Astrocyte (in vitro differentiated cells and primary cell): ENCODE measurements around the gene RPL12. TPM values are rescaled to one million over a fixed set of nuclear protein-coding genes. Genes with fewer than 3 reads are reported as not detected.

Experiments used
- DNase-seq: peaks from one replicate; pipeline ENCODE4 v3.0.0-alpha.2; 2010; ENCODE audit warnings: low read depth
- FAIRE-seq: peaks from 2 replicates; lab custom pipeline; 2011; peaks lifted over from hg19 to GRCh38; lab: Jason Lieb, UNC
- H2AFZ ChIP-seq: 2 replicates; pipeline ENCODE4 v1.6.0; 2012; ENCODE audit warnings: low read depth, low read length, inconsistent platforms
- H3K27ac ChIP-seq: 2 replicates; pipeline ENCODE4 v1.5.1; 2011; ENCODE audit warnings: low read depth, low read length, inconsistent platforms
- H3K27me3 ChIP-seq: 2 replicates; pipeline ENCODE4 v1.6.0; 2011; ENCODE audit warnings: low read length, inconsistent platforms; ENCODE audit not compliant: insufficient read depth
- H3K36me3 ChIP-seq: 2 replicates; pipeline ENCODE4 v1.5.1; 2011; ENCODE audit warnings: low read length, inconsistent platforms; ENCODE audit not compliant: insufficient read depth
- H3K4me1 ChIP-seq: 2 replicates; pipeline ENCODE4 v1.5.1; 2011; ENCODE audit warnings: low read length, inconsistent platforms; ENCODE audit not compliant: insufficient read depth
- H3K4me2 ChIP-seq: 2 replicates; pipeline ENCODE4 v1.6.0; 2012; ENCODE audit warnings: low read length, inconsistent platforms
- H3K4me3 ChIP-seq: 2 replicates; pipeline ENCODE4 v1.5.1; 2011; ENCODE audit warnings: low read depth, mild to moderate bottlenecking, low read length, inconsistent platforms; ENCODE audit not compliant: insufficient read depth
- H3K79me2 ChIP-seq: 2 replicates; pipeline ENCODE4 v1.6.0; 2012; ENCODE audit warnings: mild to moderate bottlenecking, low read length, inconsistent platforms; ENCODE audit not compliant: insufficient read depth
- H3K9ac ChIP-seq: 2 replicates; pipeline ENCODE4 v1.6.0; 2012; ENCODE audit warnings: mild to moderate bottlenecking, low read length, inconsistent platforms
- H3K9me3 ChIP-seq: 2 replicates; pipeline ENCODE4 v1.5.1; 2012; ENCODE audit warnings: low read depth, mild to moderate bottlenecking, low read length, inconsistent platforms; ENCODE audit not compliant: insufficient read depth
- H4K20me1 ChIP-seq: 2 replicates; pipeline ENCODE4 v1.6.0; 2012; ENCODE audit warnings: low read length, inconsistent platforms; ENCODE audit not compliant: insufficient read depth
- H3K27ac Mint-ChIP-seq: one replicate; pipeline ENCODE4 v1.8.0; 2021; ENCODE audit warnings: mild to moderate bottlenecking, mixed read lengths; ENCODE audit not compliant: unreplicated experiment
- H3K27me3 Mint-ChIP-seq: one replicate; pipeline ENCODE4 v1.8.0; 2021; ENCODE audit warnings: low read depth, mixed read lengths; ENCODE audit not compliant: unreplicated experiment
- H3K36me3 Mint-ChIP-seq: one replicate; pipeline ENCODE4 v1.8.0; 2021; ENCODE audit warnings: low read depth, mixed read lengths; ENCODE audit not compliant: unreplicated experiment
- H3K4me1 Mint-ChIP-seq: one replicate; pipeline ENCODE4 v1.8.0; 2021; ENCODE audit warnings: low read depth, mixed read lengths; ENCODE audit not compliant: unreplicated experiment
- H3K4me3 Mint-ChIP-seq: one replicate; pipeline ENCODE4 v1.8.0; 2021; ENCODE audit warnings: mild to moderate bottlenecking, moderate library complexity, mixed read lengths; ENCODE audit not compliant: unreplicated experiment
- H3K9me3 Mint-ChIP-seq: one replicate; pipeline ENCODE4 v1.8.0; 2021; ENCODE audit warnings: mild to moderate bottlenecking, mixed read lengths; ENCODE audit not compliant: unreplicated experiment
- CTCF ChIP-seq: IDR thresholded peaks from 2 replicates; pipeline ENCODE4 v1.5.1; 2011; ENCODE audit warnings: low read depth, mild to moderate bottlenecking, inconsistent platforms, low read length, moderate library complexity; ENCODE audit not compliant: insufficient read depth
- EZH2 ChIP-seq: IDR thresholded peaks from 2 replicates; pipeline ENCODE4 v1.6.1; 2012; ENCODE audit warnings: mild to moderate bottlenecking, low read length, inconsistent platforms; ENCODE audit not compliant: insufficient read depth
- total RNA-seq: library from RNA; stranded (reverse); gene quantifications from 2 replicates; pipeline ENCODE4 v1.2.1, GENCODE V29; 2021

RPL12 gene
- total RNA-seq, 1 donor from 2014 or later = 1,189 TPM

GRCh38 chr9:127405344-127406125, 45.7 kb downstream of the RPL12 start:
- no peak overlapping the region for H3K4me3 ChIP-seq
- Mint-ChIP-seq H3K9me3 (no peaks in the 10 kb centered on the region), H3K36me3 (peaks cover 6% of the 10 kb centered on the region), H3K4me1 (no peaks in the 10 kb centered on the region), H3K27me3 (no peaks in the 10 kb centered on the region), H3K27ac (no peak overlapping the region), H3K4me3 (no peak overlapping the region)
- no peak for DNase-seq
- H3K4me1 ChIP-seq = no peaks in the 10 kb centered on the region
- H3K4me2 ChIP-seq = no peak overlapping the region
- no peaks in the 10 kb centered on the region for H3K79me2 ChIP-seq
- H3K27me3 ChIP-seq = no peaks in the 10 kb centered on the region
- no peaks in the 10 kb centered on the region for H3K36me3 ChIP-seq
- no peak for TF ChIP-seq CTCF
- TF ChIP-seq EZH2 = no peak
- no peaks in the 10 kb centered on the region for H4K20me1 ChIP-seq
- H3K9me3 ChIP-seq = no peaks in the 10 kb centered on the region
- H3K9ac ChIP-seq = no peak overlapping the region
- H3K27ac ChIP-seq = no peak overlapping the region
- no peak overlapping the region for H2AFZ ChIP-seq
- no peak for FAIRE-seq

- H3K4me1 Mint-ChIP-seq = no peaks in the 10 kb centered on the region
- no peak overlapping the region for H3K27ac Mint-ChIP-seq
- Histone ChIP-seq H3K9me3 (no peaks in the 10 kb centered on the region), H3K79me2 (no peaks in the 10 kb centered on the region), H3K27ac (no peak overlapping the region), H3K27me3 (no peaks in the 10 kb centered on the region), H3K4me1 (no peaks in the 10 kb centered on the region), H2AFZ (no peak overlapping the region), H3K4me3 (no peak overlapping the region), H3K9ac (no peak overlapping the region), H3K36me3 (no peaks in the 10 kb centered on the region), H3K4me2 (no peak overlapping the region), H4K20me1 (peaks cover 3% of the 10 kb centered on the region)
- no peak overlapping the region for H3K4me3 Mint-ChIP-seq
- no peaks in the 10 kb centered on the region for H3K27me3 Mint-ChIP-seq
- no peak for FAIRE-seq
- no peak for DNase-seq
- TF ChIP-seq CTCF (no peak), EZH2 (no peak)
- H3K36me3 Mint-ChIP-seq = peaks cover 6% of the 10 kb centered on the region
- H3K9me3 Mint-ChIP-seq = no peaks in the 10 kb centered on the region
These were observed 46.6 kb downstream of the RPL12 start for GRCh38 chr9:127404631-127405030.
